GM12891 (cell line): Measurements from ENCODE around the gene OLFML2B.
A peak's percentile ranks its signal among the peaks of the same experiment; 100 is the strongest.

Source experiments
- DNase-seq: peaks from one replicate; pipeline ENCODE4 v3.0.0; 2011; ENCODE audit warnings: low spot score; ENCODE audit not compliant: insufficient read length
- FAIRE-seq: peaks from 2 replicates; lab custom pipeline; 2011; peaks lifted over from hg19 to GRCh38; lab: Jason Lieb, UNC
- PAX5 ChIP-seq: IDR thresholded peaks from 2 replicates; pipeline ENCODE4 v1.6.1; 2011; ENCODE audit warnings: low read length, moderate library complexity, mild to moderate bottlenecking; ENCODE audit not compliant: insufficient read depth, severe bottlenecking
- POLR2A ChIP-seq: IDR thresholded peaks from 2 replicates; pipeline ENCODE4 v1.6.1; 2011; ENCODE audit warnings: low read depth, low read length, control low read depth
- POLR2AphosphoS5 ChIP-seq: IDR thresholded peaks from 2 replicates; pipeline ENCODE4 v1.6.1; 2011; ENCODE audit warnings: low read depth, low read length, control low read depth
- POU2F2 ChIP-seq: IDR thresholded peaks from 2 replicates; pipeline ENCODE4 v1.6.1; 2011; ENCODE audit warnings: low read depth, mild to moderate bottlenecking, control low read depth, low read length, moderate library complexity
- SPI1 ChIP-seq: IDR thresholded peaks from 2 replicates; pipeline ENCODE4 v1.6.1; 2011; ENCODE audit warnings: low read depth, low read length, control low read depth
- TAF1 ChIP-seq: IDR thresholded peaks from 2 replicates; pipeline ENCODE4 v1.6.1; 2011; ENCODE audit warnings: low read depth, low read length, control low read depth

OLFML2B gene

GRCh38 chr1:161972828-161973227, 50.8 kb downstream of the OLFML2B start:
- no peak for TF ChIP-seq POU2F2
- no peak for TF ChIP-seq POLR2AphosphoS5
- FAIRE-seq (no peak), DNase-seq (no peak)

- no peak for TF ChIP-seq SPI1
- TF ChIP-seq POLR2A: no peak
- no peak for TF ChIP-seq POU2F2
- no peak for TF ChIP-seq PAX5
- DNase-seq (no peak), FAIRE-seq (no peak)
Observed at GRCh38 chr1:161970633-161971032, 53.0 kb downstream of the OLFML2B start.

GRCh38 chr1:161970036-161970435, 53.6 kb downstream of the OLFML2B start:
- TF ChIP-seq POLR2A (no peak), SPI1 (no peak), POU2F2 (no peak), PAX5 (no peak), POLR2AphosphoS5 (no peak), TAF1 (no peak)
- FAIRE-seq: no peak
- DNase-seq: no peak

GRCh38 chr1:161966067-161966466, 57.6 kb downstream of the OLFML2B start:
- FAIRE-seq: no peak
- TF ChIP-seq POLR2A (no peak), POLR2AphosphoS5 (no peak), POU2F2 (no peak), TAF1 (no peak), PAX5 (no peak), SPI1 (no peak)
- no peak for DNase-seq

GRCh38 chr1:161962091-161962887, 61.4 kb downstream of the OLFML2B start:
- TF ChIP-seq SPI1 (no peak), POU2F2 (peak; percentile 82; the same call in 1 of the 2 replicates)
- DNase-seq: peak; percentile 41
- peak; percentile 74 for FAIRE-seq

- DNase-seq: no peak
- TF ChIP-seq POLR2A (no peak), SPI1 (no peak), TAF1 (no peak), POLR2AphosphoS5 (no peak), PAX5 (no peak), POU2F2 (no peak)
- FAIRE-seq: no peak
Observed at GRCh38 chr1:161958425-161958824, 65.2 kb downstream of the OLFML2B start.

- TF ChIP-seq SPI1: no peak
- no peak for TF ChIP-seq POLR2AphosphoS5
- TF ChIP-seq PAX5: no peak
- TF ChIP-seq POLR2A: no peak
- no peak for TF ChIP-seq TAF1
- TF ChIP-seq POU2F2: no peak
- no peak for DNase-seq
- FAIRE-seq: no peak
Observed at GRCh38 chr1:161956930-161957329, 66.7 kb downstream of the OLFML2B start.

GRCh38 chr1:161956097-161956496, 67.6 kb downstream of the OLFML2B start:
- DNase-seq (no peak), FAIRE-seq (no peak)
- no peak for TF ChIP-seq POLR2AphosphoS5

- DNase-seq (no peak), FAIRE-seq (no peak)
- TF ChIP-seq POU2F2: no peak
Observed at GRCh38 chr1:161955606-161956005, 68.1 kb downstream of the OLFML2B start.

- FAIRE-seq: no peak
- TF ChIP-seq POLR2AphosphoS5 (no peak), POLR2A (no peak), PAX5 (no peak), TAF1 (no peak), POU2F2 (no peak), SPI1 (no peak)
- no peak for DNase-seq
Observed at GRCh38 chr1:161954466-161954865, 69.2 kb downstream of the OLFML2B start.

- FAIRE-seq: no peak
- DNase-seq: no peak
- TF ChIP-seq POU2F2 (no peak), POLR2AphosphoS5 (no peak), PAX5 (no peak), SPI1 (no peak), POLR2A (no peak), TAF1 (no peak)
Observed at GRCh38 chr1:161954050-161954449, 69.6 kb downstream of the OLFML2B start.
